RWPE2 (cell line): Measurements from ENCODE around the gene GRK2.
A peak's percentile ranks its signal among the peaks of the same experiment; 100 is the strongest.

Experiments
- ATAC-seq: fragments of 200-7000 bp; cut with Tn5 transposase; 3 replicates; pipeline ENCODE4 v1.9.1; 2021; ENCODE audit warnings: low read depth
- DNase-seq: peaks from one replicate; pipeline ENCODE4 v3.0.0-alpha.2; 2020; ENCODE audit warnings: low spot score
- H3K27ac ChIP-seq: fragments of 450-650 bp; 2 replicates; pipeline ENCODE4 v1.5.1; 2017; ENCODE audit warnings: mild to moderate bottlenecking; ENCODE audit not compliant: poor library complexity, severe bottlenecking
- H3K27me3 ChIP-seq: fragments of 250-450 bp; sonication (Bioruptor Pico); 2 replicates; pipeline ENCODE4 v1.5.1; 2021; ENCODE audit warnings: mild to moderate bottlenecking, moderate library complexity; ENCODE audit not compliant: insufficient read depth, poor library complexity, severe bottlenecking
- H3K36me3 ChIP-seq: fragments of 250-450 bp; sonication (Bioruptor Pico); 2 replicates; pipeline ENCODE4 v1.5.1; 2020; ENCODE audit warnings: low read depth, mild to moderate bottlenecking, moderate library complexity
- H3K4me1 ChIP-seq: fragments of 250-450 bp; sonication (Bioruptor Pico); 2 replicates; pipeline ENCODE4 v1.5.1; 2021; ENCODE audit warnings: mild to moderate bottlenecking, moderate library complexity; ENCODE audit not compliant: insufficient read depth, poor library complexity, severe bottlenecking
- H3K4me3 ChIP-seq: fragments of 250-450 bp; sonication (Bioruptor Pico); 2 replicates; pipeline ENCODE4 v1.5.1; 2021; ENCODE audit warnings: mild to moderate bottlenecking, moderate library complexity; ENCODE audit not compliant: severe bottlenecking
- H3K9me3 ChIP-seq: fragments of 250-450 bp; sonication (Bioruptor Pico); 2 replicates; pipeline ENCODE4 v1.5.1; 2021; ENCODE audit warnings: mild to moderate bottlenecking, moderate library complexity; ENCODE audit not compliant: severe bottlenecking
- TF ChIP-seq, protein P1 (sequence below): fragments of 450-650 bp; IDR thresholded peaks from one replicate; pipeline ENCODE4 v1.5.1; 2017; ENCODE audit warnings: mild to moderate bottlenecking, moderate library complexity; ENCODE audit not compliant: poor library complexity, severe bottlenecking

GRK2 gene

GRCh38 chr11:67237574-67237973, 28.7 kb upstream of the GRK2 start:
- TF ChIP-seq, protein P1, sequence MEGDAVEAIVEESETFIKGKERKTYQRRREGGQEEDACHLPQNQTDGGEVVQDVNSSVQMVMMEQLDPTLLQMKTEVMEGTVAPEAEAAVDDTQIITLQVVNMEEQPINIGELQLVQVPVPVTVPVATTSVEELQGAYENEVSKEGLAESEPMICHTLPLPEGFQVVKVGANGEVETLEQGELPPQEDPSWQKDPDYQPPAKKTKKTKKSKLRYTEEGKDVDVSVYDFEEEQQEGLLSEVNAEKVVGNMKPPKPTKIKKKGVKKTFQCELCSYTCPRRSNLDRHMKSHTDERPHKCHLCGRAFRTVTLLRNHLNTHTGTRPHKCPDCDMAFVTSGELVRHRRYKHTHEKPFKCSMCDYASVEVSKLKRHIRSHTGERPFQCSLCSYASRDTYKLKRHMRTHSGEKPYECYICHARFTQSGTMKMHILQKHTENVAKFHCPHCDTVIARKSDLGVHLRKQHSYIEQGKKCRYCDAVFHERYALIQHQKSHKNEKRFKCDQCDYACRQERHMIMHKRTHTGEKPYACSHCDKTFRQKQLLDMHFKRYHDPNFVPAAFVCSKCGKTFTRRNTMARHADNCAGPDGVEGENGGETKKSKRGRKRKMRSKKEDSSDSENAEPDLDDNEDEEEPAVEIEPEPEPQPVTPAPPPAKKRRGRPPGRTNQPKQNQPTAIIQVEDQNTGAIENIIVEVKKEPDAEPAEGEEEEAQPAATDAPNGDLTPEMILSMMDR = no peak
- Histone ChIP-seq H3K27me3 (no peaks in the 10 kb centered on the region), H3K36me3 (peaks cover 30% of the 10 kb centered on the region), H3K4me1 (peaks cover 28% of the 10 kb centered on the region), H3K27ac (no peak overlapping the region), H3K9me3 (no peaks in the 10 kb centered on the region), H3K4me3 (no peak overlapping the region)
- no peak for DNase-seq
- no peak for ATAC-seq

DNA sequence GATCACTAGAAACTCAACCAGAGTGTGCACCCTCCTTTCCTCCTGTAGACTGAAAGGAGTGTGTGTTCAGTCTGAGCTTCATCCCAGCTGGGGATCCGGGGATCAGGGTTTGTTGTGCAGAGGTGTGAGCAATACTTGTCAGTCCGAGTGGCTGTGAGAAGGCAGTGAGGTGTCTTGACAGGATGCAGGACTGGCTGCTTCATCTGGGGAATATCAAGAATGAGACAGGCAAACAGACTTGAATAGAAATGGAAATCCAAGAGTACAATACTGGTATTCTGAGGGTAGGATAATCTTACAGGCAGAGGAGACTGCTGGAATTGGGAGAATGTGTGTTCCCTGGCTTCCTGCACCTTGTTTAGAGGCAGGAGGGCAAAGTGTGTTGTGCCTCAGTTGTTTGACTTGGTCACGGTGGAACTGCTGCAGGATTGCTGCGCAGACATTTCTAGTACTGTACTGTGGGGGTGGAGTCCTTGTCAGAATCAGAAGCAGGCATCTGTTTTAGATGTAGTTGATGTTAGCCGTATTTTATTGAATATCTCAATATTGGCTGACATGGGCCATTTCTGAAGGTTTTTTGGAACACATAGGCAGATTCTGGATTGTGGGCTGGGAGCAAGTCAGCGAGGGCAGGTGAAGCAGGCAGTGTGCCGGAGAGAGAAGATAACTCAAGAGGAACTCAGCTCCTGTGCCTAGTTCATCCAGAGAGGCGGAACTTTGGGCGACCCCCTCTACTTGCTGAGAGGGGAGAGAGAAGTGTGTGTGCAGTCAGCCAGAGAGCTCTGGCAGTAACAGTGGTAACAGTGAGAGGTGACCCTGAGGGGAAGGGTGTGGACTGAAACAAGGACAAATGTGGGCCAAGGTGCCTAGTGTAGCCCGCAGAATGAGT, 27.1 kb upstream of the GRK2 start:
- peaks cover 28% of the 10 kb centered on the region for H3K4me1 ChIP-seq
- no peaks in the 10 kb centered on the region for H3K9me3 ChIP-seq
- H3K4me3 ChIP-seq = no peak overlapping the region
- peak overlapping the region; percentile 64 for H3K27ac ChIP-seq
- no peak for DNase-seq
- H3K27me3 ChIP-seq = no peaks in the 10 kb centered on the region
- TF ChIP-seq, protein P1 = no peak
- peaks cover 34% of the 10 kb centered on the region for H3K36me3 ChIP-seq
- peak; percentile 4 for ATAC-seq

GRCh38 chr11:67239783-67240575, 26.3 kb upstream of the GRK2 start:
- peak overlapping the region; percentile 47 for H3K4me3 ChIP-seq
- DNase-seq (peak; percentile 99), ATAC-seq (peak; percentile 95)
- H3K9me3 ChIP-seq = no peaks in the 10 kb centered on the region
- peak overlapping the region; percentile 64 for H3K27ac ChIP-seq
- TF ChIP-seq, protein P1 = no peak
- H3K4me1 ChIP-seq = peaks cover 28% of the 10 kb centered on the region
- no peaks in the 10 kb centered on the region for H3K27me3 ChIP-seq
- H3K36me3 ChIP-seq = peaks cover 35% of the 10 kb centered on the region

GRCh38 chr11:67240576-67241389, 25.5 kb upstream of the GRK2 start:
- ATAC-seq = peak; percentile 11
- Histone ChIP-seq H3K27ac (peak overlapping the region; percentile 64), H3K9me3 (no peaks in the 10 kb centered on the region), H3K4me1 (peaks cover 28% of the 10 kb centered on the region), H3K36me3 (peaks cover 44% of the 10 kb centered on the region), H3K27me3 (no peaks in the 10 kb centered on the region), H3K4me3 (peak overlapping the region; percentile 47)
- TF ChIP-seq, protein P1 = no peak
- no peak for DNase-seq
